GM10266 (cell line): Measurements from ENCODE around the gene SLC23A2.

Experiments
- DNase-seq: peaks from one replicate; pipeline ENCODE4 v3.0.0; 2012; ENCODE audit errors: extremely low spot score
- TF ChIP-seq, protein P1 (sequence below): IDR thresholded peaks from 2 replicates; pipeline ENCODE4 v1.5.1; 2012; ENCODE audit warnings: mild to moderate bottlenecking, low read depth; ENCODE audit not compliant: control insufficient read depth, insufficient read depth; ENCODE audit errors: missing control alignments

Gene SLC23A2

DNA sequence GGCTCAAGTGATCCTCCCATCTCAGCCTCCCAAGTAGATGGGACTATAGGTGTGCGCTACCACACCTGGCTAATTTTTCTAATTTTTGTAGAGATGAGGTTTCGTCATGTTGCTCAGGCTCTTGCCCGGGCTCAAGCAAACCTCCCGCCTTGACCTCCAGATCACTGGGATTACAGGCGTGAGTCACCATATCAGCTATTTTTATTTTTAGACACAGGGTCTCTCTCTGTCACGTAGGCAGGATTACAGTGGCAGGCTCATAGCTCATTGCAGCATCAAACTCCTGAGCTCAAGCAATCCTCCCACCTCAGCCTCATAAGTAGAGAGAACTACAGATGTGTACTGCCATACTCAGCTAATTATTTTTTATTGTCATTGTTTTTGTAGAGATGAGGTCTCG is 41.7 kb downstream of the SLC23A2 start:
- DNase-seq, result no peak
- TF ChIP-seq, protein P1, sequence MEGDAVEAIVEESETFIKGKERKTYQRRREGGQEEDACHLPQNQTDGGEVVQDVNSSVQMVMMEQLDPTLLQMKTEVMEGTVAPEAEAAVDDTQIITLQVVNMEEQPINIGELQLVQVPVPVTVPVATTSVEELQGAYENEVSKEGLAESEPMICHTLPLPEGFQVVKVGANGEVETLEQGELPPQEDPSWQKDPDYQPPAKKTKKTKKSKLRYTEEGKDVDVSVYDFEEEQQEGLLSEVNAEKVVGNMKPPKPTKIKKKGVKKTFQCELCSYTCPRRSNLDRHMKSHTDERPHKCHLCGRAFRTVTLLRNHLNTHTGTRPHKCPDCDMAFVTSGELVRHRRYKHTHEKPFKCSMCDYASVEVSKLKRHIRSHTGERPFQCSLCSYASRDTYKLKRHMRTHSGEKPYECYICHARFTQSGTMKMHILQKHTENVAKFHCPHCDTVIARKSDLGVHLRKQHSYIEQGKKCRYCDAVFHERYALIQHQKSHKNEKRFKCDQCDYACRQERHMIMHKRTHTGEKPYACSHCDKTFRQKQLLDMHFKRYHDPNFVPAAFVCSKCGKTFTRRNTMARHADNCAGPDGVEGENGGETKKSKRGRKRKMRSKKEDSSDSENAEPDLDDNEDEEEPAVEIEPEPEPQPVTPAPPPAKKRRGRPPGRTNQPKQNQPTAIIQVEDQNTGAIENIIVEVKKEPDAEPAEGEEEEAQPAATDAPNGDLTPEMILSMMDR, result no peak

DNA sequence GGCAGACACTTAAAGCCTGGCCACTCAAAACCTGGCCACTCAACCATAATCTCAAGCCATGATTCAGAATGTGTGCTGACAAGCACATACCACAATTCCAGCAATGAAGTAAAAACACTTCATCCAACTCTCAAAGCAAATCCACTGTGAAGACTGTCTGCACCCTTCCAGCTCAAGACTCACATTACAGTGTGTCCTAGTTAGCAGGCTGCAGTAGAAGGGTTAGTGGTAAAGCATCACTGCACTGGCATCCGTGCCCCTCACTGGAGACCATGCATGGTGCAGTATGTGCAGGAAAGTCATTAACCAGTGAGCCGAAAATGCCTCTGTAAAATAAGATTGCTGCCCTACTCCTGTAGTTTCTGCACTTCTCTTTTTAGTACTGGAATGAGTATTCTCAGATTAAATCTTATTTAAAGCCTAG is 43.4 kb downstream of the SLC23A2 start:
- no peak for DNase-seq
- TF ChIP-seq, protein P1, result no peak

DNA sequence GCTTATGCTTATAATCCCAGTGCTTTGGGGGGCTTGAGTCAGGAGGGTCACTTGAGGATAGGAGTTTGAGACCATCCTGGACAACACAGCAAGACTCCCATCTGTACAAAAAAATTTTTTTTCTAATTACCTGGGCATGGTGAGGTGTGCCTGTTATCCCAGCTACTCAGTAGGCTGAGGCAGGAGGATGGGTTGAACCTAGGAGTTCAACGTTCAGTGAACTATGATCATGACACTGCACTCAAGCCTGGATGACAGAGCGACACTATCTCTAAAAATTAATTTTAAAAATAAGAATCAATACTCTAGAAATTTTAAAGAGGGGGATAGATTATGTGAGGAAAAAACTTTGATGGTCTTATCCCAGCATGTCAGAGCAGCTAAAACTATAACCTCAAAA is 44.1 kb downstream of the SLC23A2 start:
- TF ChIP-seq, protein P1, result no peak

DNA sequence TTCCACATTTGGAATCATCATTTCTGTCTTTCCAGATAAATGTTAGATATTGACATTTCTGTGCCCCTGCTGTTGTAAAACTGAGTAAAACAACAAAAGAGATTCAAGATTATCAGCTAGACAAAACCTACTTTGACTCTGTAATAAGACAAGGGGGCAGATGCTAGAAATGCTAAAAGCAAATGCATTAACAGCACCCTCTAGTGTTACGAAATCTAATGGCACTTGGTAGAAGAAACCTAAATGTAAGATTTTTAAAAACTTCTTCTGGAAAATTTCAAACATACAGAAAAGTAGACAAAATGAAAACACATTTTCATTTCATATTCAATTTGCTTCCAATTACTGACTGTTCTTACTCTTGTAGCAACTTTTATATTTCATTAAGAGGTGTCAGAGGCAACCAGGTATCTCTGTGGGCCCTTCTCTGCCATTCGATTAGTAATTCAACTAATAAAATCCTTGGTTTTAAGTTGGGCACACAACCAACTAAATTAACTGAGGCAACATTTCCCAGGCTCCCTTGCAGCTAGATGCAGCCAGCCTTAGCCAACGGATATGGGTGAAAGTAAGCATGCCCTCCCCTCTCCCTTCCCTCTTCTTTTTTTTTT is 45.0 kb downstream of the SLC23A2 start:
- TF ChIP-seq, protein P1, result peak; percentile 70
- DNase-seq, result peak; percentile 44

More for the DNA sequence above, 44.1 kb downstream of the SLC23A2 start:
- no peak for DNase-seq

DNA sequence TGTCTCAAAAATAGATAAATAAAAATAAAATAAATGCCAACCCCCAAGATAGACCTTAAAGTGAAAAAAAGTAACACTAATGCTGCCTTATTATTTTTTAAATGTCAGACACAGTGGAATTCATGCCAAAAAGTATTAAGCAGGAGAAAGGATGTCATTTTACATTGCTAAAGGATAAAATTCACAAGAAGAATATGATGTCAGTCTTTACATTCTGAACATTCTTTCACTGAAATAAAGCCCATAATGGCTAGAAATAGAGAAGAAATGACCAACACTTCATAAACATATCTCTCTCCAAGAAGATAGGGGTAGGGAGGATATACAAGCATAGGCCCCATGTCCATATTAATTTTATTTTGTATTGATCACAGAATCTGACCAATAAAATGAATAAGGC is 47.4 kb downstream of the SLC23A2 start:
- DNase-seq, result no peak
- TF ChIP-seq, protein P1, result no peak

DNA sequence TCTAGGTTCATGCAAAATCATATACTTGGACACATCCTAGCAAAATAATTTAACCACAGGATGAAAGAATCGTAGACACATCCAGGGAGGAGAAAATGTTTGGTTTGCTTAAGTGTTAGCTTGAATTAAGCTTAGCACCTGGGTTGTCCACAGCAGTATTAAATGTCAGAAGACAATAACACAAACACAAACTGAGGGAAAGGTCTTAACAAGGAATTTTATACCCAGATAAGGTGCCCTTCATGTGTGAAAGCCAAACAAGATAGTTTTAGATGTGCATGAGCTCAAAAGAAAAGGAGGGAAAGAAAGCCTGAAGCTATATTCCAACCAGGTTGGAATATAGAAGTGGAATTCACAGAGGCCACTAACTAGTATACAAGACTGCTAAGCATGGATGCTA is 49.1 kb downstream of the SLC23A2 start:
- TF ChIP-seq, protein P1, result no peak

DNA sequence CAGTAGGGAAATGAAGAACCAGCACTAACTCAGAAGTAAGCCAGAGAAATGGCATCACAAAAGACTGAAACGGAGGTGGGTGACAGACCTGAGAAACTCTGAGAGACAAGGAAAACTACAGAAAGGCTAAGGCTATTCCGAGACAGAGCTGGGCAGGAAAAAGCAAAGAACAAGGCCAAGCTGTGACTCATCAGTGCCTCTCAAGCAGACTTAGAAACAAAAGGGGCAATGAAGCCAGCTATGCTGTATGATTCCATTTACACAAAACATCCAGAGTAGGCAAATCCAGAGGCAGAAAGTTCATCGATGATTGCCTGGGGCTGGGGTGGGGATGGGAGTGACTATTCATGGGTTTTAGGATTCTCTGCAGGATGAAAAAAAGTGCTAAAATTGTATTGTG is 50.0 kb downstream of the SLC23A2 start:
- no peak for DNase-seq
- TF ChIP-seq, protein P1, result no peak

More for the DNA sequence above, 49.1 kb downstream of the SLC23A2 start:
- DNase-seq, result no peak
